NCI-H187 treated with DMSO at 0.1 percent for 48 hours (cell line): ENCODE results near the gene PEAK1.
"Not testable (repeated sequence)": the region's sequence is repeated elsewhere in the genome, so short reads cannot be mapped to it uniquely, and the experiment has no call there.

ENCODE experiments used
- DNase-seq: peaks from one replicate; lab custom pipeline; 2025; lab: John Stamatoyannopoulos, UW

Gene PEAK1

DNA sequence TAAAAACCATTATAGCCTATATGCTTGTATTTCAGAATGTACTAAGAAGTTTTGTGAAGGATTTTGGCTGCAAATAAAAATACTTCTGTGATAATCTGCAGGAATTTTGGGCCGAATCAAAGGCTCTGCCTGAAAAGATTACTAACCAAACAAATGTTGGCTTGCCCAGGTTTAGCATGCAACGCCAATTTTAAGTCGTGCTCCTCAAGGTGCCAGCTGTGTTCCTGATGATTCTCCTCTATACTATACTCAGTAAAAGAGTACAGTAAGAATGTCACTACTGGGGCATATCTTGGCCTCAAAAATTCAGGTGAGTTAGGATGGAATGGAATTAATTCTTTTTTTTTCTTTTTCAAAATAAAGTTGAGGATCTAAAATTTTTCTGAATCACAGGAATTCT is 198.2 kb downstream of the PEAK1 start:
- DNase-seq = no peak

DNA sequence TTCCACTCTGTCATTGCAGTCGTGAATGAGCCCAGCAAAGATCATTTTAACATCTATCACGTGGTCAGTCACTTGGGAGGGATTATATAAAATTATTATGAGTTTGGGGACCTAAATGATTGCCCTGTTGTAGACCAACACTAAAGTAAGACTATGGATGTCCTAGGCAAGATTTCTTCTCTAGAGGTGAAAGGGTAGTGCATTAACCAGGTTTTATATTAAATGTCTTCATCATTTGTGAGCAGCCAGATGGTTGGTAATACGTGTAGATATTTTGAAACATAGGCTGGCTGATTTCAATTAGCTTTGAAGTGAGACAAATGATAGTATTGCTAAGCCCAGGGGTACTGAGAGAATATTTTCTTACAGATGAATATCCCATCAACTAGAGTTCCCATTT is 198.7 kb downstream of the PEAK1 start:
- DNase-seq = no peak

DNA sequence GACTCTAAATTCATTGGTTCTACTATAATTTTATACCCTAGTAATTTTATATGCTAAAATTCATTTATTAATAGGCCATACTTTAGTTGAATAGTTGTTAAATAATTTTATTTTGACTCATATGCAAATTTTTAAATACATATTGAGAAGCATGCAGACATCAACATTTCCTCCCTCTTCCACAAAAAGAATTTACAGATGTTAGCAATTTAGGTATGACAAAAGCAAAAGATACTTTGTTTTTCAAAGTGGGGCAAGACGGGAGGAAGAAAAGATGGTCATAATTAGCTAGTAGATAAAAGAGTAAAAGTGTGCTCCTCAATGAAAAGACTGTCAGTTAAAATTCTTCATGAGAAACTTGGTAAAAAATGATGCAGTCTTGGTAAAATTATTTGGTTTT is 200.1 kb downstream of the PEAK1 start:
- DNase-seq = no peak

DNA sequence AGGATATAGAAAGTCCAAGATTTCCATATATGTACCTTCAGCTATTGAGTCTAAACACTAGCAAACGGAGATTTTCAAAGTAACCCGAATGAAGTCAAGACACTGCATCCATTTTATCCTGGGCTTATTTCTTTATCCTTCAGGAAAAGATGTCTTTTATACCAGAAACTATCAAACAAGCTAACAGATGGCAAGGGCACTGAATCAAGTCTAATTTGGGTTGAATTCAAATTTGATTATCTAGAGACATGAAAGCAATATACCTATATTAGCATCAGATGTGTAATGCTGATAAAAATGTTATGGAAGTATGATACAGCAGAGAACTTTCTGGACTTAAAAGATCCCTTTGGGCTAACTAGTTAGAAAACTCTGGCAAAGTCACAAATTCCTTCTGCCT is 210.7 kb downstream of the PEAK1 start:
- DNase-seq = no peak

DNA sequence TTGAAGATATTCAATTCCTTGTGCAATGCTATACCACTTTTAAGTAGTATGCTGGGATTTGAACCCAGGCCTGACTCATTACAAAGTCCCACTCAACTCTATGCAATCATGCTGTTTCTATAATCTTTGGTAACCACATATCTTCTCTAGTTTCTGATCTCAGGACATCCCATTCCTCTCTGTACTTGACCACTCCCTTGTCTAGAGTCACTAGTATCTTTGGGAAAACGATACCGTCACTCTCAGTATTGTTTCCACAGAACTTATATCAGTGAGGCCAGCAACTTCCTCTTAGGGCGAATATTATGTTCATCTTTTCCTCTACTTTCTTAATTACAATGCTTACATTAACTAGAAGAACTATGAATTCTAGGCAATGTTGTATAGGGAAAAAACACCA is 211.7 kb downstream of the PEAK1 start:
- DNase-seq = no peak

DNA sequence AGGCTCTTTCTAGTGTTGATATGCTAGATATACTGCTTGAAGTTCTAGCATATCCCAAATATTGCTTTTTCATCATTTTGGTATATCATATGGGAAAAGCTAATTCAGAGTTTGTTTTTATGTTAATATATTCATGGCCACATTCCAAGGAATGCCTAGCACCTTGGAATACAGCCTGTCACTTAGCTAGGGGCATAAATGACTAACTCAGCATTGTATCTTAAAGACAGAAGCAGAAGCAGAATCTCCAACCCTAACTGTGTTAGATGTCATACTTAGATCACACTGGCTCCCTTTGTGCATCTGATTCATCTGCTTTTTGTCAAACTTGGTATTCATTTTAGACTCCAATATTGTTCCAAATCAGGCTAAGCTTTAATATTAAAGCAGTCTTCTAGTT is 218.2 kb downstream of the PEAK1 start:
- DNase-seq = no peak

DNA sequence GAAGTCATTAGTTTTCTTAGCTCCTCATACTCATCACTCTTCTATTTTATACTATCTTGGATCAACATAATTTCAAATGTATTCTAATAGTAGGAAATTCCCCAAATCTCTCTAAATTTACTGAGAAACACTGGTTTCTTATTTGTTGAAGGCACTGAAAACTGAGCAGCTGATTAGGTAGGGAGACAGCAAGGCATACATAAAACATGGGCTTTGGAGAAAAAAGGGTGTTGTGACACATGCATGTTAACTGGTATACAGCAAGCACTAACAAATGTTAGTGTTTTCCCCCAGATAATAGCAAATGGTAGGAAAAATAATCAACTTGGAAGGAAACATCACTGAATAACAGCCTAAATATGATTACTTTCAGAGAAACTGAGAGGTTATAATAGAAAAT is 223.5 kb downstream of the PEAK1 start:
- no peak for DNase-seq

DNA sequence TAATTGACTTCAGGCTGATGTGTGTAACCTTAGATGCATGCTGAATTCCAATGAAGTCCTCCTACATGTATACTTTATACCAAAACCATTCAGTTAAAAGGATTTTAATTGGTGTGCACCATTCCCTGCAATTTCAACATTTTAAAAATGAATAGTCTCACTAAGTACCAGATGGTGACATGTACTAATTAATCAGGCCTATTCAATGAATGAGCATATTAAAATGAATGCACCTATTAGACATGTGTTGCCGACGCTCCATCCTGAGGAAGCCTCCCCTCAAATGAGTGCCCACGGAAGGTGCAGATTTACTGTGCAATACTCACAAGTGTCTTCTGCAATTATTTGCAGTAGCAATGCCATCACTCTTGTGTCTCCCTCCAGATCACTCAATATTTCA is 224.3 kb downstream of the PEAK1 start:
- DNase-seq = no peak

DNA sequence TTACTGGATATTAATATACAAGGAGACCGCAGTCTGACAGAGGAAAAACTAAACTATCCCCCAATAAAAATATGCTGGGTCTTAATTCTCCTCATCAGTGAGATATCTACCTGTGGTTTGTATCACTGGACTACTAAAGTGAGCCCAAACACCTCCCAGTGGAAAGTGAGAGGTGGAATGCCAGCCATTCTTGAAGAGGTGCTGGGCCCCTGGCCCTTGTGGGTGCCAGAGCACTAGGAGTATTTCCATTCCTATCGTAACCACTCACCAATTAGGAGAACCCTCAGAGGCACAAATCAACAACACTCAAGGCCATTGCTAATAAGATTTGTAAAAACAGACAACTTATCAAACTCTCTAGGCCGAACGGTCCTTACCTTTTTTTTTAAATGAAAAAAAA is 227.5 kb downstream of the PEAK1 start:
- DNase-seq = no peak

DNA sequence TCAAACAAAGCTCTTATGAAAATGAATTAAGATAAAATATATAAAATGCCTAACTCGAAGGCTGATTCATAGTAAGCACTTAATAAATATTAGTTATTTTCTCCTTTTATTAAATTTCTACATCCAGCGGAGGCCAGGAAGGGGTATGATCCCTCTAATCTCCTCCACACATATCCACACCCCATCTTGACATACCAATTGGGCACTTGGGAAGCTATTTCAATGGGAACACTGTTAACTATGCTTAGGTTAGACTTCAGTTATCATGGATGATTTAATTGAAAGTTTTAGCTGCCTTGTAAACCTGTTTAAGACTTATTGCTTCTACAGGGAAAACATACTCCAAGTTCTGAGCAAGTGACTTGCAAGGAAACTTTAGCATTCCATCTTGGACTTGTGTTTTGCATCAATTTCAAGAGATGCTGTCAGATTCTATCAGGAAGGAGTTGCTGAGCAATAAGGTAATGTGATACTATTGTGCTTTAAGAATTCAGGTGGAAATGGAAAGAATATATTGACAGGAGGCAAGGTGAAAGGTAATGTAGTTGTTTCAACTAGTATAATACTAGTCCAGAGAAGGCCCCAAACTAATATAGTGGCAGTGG is 228.6 kb downstream of the PEAK1 start:
- no peak for DNase-seq

DNA sequence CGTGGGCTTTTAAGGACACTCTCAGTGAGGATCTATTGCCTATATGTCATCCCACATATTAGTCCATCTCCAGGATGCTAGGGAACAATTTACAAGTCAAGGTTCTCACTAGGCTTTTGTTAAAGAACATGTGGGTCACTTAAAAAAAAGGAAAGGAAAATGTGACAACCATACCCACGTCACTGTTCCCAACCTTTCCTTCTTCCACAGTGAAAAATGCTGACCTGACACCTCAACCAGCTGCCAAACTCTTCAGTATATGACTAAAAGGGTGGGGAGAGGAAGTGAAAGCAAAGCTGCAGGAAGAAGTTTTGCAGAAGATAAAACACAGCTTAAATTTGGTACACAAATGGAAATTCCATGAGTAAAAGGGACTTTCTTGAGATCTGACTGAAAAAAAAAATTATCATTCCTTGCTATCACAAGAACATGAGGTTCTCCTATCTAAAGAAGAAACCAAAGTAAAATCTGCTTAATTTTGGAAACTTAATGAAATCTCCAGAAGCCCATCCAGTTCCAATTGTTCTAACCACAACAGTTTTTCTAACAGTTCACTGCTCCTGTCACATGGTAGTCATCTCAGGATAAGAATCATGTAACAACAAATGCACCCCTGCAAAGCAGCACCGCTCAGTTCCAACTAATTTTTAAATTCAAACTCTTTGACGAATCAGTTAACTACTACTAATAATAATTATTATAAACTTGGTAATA is 232.0 kb downstream of the PEAK1 start:
- DNase-seq = no peak

DNA sequence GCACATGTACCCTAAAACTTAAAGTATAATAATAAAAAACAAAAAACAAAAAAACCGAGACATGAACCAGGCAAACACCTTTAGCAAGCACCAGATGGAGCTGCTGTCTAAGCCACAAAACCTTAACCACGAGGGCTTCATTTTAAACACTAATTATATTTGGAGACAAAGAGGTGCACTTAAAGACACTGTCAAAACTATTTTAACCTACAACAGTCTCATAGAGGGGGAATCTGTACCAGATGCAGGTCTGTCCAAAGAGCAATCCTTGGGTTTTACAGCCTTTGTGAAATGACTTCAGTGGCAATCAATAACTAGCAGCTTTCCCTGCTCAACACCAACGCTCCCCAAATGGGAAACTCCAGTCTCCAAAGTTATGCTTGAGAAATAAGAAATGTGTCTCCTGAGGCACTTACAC is 233.3 kb downstream of the PEAK1 start:
- DNase-seq = no peak

DNA sequence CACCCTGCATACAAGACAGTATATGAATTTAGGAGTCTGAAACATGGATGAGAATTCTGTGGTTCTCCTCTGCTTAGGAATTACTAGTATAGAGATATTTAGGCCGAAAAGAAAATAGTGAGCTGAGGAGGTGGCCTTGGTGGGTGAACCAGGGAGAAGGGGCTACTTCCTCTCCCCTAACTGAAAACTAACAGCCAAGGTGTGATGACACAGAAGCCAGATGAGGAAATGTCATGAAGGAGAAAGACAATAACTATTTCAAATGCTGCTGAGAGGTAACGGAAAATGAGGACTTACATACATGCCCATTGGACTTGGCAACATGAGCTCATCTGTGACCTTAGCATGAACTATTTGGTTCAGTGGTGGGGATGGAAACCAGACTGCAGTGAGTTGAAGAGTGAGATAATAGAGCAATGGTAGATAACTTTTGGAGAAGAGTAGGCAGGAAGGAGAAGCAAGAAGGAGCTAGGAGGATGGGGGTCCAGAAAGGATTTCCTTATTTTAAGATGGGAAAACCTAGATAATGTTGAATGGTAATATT is 234.6 kb downstream of the PEAK1 start:
- no peak for DNase-seq

DNA sequence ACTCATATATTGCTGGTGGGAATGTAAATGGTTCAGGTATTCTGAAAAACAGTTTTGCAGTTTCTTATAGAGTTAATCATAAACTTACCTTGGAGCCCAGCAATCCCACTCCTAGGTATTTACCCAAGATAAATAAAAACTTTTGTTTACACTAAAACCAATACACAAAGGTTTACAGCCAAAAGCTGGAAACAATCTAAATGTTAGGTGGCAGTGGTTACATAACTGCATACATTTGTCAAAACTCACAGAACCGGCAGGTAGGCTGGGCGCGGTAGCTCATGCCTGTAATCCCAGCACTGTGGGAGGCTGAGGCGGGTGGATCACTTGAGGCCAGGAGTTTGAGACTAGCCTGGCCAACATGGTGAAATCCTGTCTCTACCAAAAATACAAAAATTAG is 235.6 kb downstream of the PEAK1 start:
- DNase-seq = not testable (repeated sequence)

DNA sequence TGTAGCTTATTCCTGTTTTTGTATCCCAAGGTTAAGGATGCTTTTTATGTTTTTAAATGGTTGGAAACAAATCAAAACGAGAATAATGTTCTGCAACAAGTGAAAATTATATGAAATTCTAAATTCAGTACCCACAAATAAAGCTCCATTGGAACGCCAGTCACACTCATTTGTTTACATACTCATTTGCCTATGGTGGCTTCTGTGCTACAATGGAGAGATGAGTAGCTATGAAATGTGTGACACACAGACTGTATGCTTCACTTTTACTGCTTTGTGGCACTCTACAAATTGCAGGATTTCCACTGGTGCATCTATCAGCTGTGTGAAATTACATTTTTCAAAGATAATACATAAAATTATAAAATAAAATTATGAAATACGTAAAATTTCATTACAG is 236.8 kb downstream of the PEAK1 start:
- no peak for DNase-seq

DNA sequence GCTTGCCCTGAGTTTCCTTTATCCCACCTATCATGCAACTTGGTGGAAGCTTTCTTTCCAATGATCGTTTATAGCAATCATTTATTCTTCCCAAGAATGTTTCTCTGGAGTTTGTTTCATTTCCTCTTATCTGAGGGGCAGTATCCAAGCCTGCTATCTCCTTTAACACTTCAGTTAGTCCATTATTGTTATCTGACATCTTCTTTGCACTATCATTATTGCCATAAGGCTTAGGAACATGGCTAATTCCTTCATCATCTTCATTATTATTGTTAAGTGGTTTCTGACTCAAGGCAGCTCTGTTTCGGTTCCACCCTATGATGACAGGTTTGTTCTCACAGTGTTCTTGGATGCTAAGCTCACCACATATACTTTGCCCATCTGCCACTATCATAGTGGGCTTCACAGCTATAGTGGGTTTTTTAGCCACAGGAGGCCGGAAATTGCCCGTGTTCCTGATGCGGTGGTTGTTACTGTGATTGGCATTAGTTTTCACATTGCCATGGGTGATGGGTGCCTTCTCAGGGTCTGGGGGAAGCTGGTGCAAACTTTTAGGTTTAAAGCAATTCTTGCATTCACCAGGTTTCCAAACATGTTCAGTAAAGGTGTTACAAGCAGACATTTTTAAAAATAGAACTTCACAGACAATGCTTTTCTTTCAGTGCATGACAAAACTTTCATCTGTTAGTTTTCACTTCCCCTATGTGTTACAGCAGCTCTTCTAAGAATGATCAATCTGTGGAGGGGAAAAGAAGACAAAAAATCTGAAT is 238.4 kb downstream of the PEAK1 start:
- no peak for DNase-seq

DNA sequence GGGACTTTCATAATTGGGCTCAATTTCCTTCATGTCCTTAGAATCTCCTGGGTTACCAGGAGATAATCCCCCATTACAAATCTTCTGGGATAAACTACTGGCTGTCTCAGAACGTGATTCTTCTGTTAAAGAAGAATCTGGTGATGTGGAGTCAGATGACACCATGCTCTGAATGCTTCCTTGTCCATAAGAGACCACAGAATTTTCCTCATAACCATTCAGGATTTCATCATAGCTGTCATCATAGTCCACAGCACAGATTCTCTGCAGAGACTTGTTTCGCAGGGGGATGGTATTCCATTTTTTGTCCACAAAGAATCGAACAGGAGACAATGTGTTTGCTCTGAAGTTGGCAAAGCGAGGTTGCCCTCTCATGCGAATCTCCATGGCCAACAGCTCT is 239.1 kb downstream of the PEAK1 start:
- no peak for DNase-seq

DNA sequence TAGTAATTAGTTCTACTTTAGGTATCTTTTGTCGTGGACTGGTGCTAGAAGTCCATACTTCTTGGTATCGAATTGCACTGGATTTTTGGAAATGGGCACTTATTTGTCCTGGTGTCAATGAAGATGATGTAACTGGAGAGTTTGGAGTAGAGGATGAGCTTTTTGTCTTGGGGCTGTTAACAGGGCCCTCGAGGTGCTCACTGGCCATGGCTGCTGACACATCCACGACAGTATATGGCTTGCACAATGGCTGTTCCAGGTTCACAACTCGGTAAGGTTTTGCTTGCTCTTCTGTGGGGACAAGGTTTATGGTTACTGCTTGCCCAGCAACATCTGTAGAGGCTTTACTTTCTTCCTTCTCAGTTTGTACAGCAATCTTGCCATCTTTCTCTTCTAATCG is 239.6 kb downstream of the PEAK1 start:
- DNase-seq = no peak

DNA sequence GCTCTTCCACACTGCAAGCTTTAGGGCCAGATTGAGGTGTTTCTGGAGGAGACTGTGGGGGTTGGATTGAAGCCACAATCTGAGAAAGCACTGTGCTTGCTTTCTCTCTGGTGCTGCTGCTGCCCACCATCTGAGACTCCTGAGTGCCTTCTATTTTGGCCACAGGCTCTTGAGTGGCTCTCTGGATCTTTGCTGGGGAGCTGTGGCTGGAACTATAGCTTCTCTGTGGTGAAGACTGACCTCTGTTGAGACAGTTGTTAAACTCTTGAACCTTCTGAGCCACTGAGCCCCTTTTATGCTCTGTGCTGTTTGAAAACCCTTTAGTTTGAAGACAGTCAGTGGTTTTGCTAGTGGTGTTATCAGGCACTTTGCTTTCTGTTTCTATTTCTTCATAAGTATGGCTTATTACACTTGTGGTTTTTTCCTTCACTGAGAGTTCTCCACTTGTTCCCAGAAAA is 240.3 kb downstream of the PEAK1 start:
- DNase-seq = no peak

DNA sequence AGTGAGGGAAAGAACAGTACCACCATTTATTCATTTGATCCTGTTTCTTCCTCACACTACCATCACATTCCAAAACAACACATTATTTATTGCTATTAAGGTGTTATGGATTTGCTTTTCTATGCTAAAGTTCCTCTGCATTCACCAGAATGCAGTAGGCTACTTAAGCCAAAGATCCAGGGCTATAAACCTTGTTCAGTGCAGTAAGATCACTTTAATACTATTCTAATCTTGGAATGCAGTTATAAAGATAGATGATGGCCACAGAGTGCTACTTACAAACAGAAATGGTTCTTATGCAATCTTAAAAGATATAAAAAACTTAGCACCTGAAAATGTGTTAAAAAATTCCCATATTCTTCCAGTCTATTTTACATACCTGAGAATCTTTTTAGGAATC is 241.5 kb downstream of the PEAK1 start:
- no peak for DNase-seq

DNA sequence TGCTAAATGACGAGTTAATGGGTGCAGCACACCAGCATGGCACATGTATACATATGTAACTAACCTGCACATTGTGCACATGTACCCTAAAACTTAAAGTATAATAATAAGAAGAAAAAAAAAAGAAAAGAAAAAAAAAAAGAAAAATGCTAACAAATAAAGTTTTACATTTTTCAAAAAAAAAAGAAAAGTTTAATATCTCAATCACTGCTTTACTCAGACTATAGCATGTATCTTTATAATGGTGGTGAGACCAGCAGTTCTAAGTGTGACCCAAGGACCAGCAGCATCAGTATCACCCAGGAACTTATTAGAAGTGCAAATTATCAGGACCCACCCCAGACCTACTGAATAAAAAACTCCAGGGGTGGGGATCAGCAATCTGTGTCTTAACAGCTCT is 243.8 kb downstream of the PEAK1 start:
- not testable (repeated sequence) for DNase-seq

DNA sequence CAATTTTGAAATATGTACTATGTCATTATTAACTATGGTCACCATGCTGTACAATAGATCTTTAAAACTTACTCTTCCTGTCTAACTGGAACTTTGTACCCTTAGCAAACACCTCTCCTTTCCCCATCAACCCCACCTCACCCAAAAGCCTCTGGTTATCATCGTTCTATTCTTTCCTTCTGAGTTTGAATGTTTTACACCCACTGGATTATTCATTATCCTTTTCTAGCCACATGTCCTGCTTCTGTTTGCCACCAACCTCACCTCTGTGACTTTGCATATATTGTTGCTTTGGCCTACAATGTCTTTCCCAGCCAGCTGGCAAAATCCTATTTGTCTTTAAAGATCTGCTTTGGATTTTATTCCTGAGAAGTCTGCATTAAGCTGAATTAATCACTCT is 246.4 kb downstream of the PEAK1 start:
- DNase-seq = no peak
